ENCODE data around the gene SYT11.
A peak's percentile ranks its signal among the peaks of the same experiment; 100 is the strongest.
"Not testable (repeated sequence)": the region's sequence is repeated elsewhere in the genome, so short reads cannot be mapped to it uniquely, and the experiment has no call there.

Gene SYT11

DNA sequence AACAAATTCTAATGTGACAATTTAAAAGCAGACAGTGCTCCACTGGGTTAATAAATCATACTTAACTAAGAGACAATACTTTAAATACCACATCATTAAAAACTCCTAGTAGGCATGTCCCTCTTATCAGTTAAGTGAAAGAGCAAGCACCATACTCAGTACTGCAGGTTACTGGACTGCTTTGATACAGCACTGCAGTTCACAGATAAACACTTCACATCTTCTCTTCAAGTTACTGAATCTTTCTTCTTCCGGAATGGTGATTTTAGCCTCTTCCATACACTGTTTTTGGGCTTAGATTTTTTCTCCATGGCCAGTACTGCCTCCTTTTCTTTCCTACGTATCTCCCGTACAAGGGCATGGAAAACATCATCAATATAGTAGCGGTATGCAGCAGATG lies 40.8 kb downstream of the SYT11 start:
- DNase-seq: no peak

- DNase-seq: no peak
Observed at GRCh38 chr1:155904261-155904660, 44.9 kb downstream of the SYT11 start.

GRCh38 chr1:155909894-155910293 lies 50.5 kb downstream of the SYT11 start:
- DNase-seq: peak; percentile 48 to 68

- DNase-seq: peak in 1 of 2 experiments; percentile 47
Observed at GRCh38 chr1:155910621-155911121, 51.3 kb downstream of the SYT11 start.

- peak; percentile 63 to 75 for DNase-seq
Observed at GRCh38 chr1:155911156-155912055, 52.0 kb downstream of the SYT11 start, which contains the start of gene RIT1. Gene RIT1, minus strand, starts transcription at chr1:155911349. Its CDS starts 588 bp downstream, at chr1:155910761.

- no peak for DNase-seq
Observed at GRCh38 chr1:155912056-155912536, 52.7 kb downstream of the SYT11 start.

DNA sequence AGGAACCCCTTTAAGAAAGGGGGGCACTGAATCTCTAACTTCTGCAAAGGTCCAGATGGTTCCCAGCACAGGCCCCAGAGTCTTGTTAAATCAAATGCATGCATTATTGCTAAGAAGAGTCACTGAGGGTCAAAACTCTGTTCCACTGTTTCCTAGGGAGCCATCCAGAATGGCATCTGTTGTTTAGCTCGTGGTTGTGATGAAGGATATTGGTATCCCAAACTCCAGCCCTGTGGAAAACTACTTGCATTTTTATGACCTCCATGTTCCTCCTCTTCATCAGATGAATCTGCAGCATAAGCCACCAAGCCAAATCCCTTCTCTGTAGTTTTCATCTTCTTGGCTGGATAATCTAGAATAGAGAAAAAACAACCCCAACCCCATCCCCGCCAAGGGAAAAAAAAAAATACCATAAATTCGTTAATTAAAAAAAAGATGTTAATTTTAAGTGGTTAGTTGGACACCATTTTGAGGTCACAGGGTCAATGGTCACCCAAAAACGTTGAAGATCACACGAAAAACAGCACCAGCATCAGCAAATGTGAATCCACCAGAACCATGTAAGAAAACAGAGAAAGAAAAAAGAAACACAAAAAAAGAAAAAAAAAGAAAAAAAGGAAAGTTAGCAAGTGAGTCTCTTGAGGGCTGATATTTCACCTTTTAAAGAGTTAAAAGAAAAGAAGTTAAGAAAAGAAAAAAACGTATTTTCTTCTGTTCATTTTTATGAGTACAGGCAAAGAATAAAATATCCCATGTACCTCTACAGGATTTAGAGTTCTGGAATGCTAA lies 54.8 kb downstream of the SYT11 start:
- no peak for DNase-seq

GRCh38 chr1:155918660-155919059 lies 59.3 kb downstream of the SYT11 start:
- no peak for DNase-seq

GRCh38 chr1:155919801-155920200 lies 60.4 kb downstream of the SYT11 start:
- DNase-seq: no peak

DNA sequence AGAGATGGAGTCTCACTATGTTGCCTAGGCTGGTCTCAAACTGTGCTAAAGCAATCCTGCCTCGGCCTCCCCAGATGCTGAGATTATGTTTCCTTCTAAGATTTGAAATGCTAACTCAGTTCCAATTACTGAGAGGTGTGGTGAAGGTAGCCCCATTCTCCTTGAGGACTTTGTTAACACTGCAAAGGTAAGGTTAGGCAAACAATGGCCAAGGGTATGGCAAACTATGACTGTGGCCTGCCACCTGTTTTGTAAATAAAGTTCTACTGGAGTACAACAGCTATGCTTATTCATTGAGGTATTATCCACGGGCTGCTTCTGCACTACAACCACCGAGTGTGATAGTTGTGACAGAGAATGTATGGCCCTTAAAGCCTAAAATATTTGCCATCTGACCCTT lies 61.4 kb downstream of the SYT11 start:
- DNase-seq: no peak

DNA sequence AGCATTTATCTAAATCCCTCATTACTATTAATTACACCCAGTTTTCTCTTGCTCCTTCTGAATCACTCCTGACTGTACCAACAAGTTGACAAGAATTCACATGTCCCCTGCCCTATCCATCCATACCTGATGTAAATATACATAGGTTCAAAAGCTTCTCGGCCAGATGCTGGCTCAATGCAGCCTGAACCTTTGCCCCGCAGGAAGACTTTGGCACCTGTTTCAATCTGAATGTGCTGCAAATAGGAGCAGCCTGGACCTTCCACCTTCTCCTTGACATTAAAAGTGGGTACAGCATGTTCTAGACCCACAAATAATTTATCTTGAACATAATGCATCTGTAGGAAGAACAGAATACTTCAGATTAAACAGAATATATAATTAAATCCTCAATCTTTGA lies 66.1 kb downstream of the SYT11 start:
- no peak for DNase-seq

DNA sequence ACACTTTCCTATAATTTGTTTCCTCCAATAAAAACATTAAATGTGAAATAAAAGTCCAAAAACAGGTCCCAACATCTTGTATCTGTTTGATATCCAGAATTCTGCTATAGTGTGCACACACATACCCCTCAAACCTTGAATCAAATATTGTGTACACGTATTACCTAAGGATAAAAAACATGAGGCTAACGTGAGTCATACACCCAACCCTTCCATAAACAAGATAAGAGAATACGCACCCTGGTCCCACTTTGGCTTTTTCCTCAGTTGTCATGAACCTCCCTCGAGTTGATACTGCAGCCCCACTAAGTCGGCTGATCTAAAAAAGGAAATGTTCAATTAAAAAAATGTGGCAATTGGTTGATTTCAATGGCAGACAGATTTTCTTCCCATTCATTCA lies 69.7 kb downstream of the SYT11 start:
- no peak for DNase-seq

- not testable (repeated sequence) for DNase-seq
Observed at GRCh38 chr1:155930725-155931124, 71.4 kb downstream of the SYT11 start.

GRCh38 chr1:155931332-155932038 lies 72.1 kb downstream of the SYT11 start:
- no peak for DNase-seq

GRCh38 chr1:155932081-155932480 lies 72.7 kb downstream of the SYT11 start:
- DNase-seq: no peak

DNA sequence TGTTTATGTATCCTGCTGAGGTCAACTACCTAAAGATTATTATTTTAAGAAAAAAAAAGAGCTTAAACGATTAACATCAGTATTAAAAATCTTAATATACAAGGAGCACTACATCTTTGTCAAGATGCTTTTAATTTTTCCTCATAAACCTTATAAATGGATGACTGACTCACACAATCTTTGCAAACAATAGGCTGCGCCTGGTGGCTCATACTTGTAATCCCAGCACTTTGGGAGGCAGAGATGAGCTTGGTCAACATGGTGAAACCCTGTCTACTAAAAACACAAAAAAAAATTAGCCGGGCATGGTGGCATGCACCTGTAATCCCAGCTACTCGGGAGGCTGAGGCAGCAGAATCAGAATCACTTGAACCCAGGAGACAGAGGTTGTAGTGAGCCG lies 73.1 kb downstream of the SYT11 start:
- DNase-seq: no peak

GRCh38 chr1:155933591-155934096 lies 74.3 kb downstream of the SYT11 start:
- no peak for DNase-seq

GRCh38 chr1:155934097-155934935 lies 74.9 kb downstream of the SYT11 start, which contains the start of gene KHDC4:
Gene KHDC4, minus strand, starts transcription at chr1:155934413. Its CDS starts 40 bp downstream, at chr1:155934373.
- DNase-seq: peak; percentile 99 to 100

All from Kasumi-1 (cell line).